ENCODE data around the gene CELA2B.
"Not testable (repeated sequence)": the region's sequence is repeated elsewhere in the genome, so short reads cannot be mapped to it uniquely, and the experiment has no call there.

The CELA2B gene

GRCh38 chr1:15445390-15446122 is 30.3 kb upstream of the CELA2B start:
- no peak for DNase-seq

GRCh38 chr1:15446212-15446611 is 29.7 kb upstream of the CELA2B start:
- DNase-seq, result no peak

GRCh38 chr1:15448877-15449462 is 26.9 kb upstream of the CELA2B start:
- no peak for DNase-seq

GRCh38 chr1:15449567-15449966 is 26.3 kb upstream of the CELA2B start:
- no peak for DNase-seq

- DNase-seq, result no peak
Measured at GRCh38 chr1:15451014-15451722, 24.7 kb upstream of the CELA2B start.

GRCh38 chr1:15452216-15452615 is 23.7 kb upstream of the CELA2B start:
- no peak for DNase-seq

GRCh38 chr1:15452866-15453571 is 22.9 kb upstream of the CELA2B start:
- DNase-seq, result no peak

GRCh38 chr1:15453734-15454133 is 22.2 kb upstream of the CELA2B start:
- no peak for DNase-seq

- DNase-seq, result no peak
Measured at GRCh38 chr1:15454256-15454655, 21.6 kb upstream of the CELA2B start.

GRCh38 chr1:15455522-15455921 is 20.4 kb upstream of the CELA2B start:
- no peak for DNase-seq

- DNase-seq, result no peak
Measured at GRCh38 chr1:15456313-15456954, 19.5 kb upstream of the CELA2B start, which contains the start of gene CELA2A. TSS of gene CELA2A (plus strand) at chr1:15456732. CDS start at chr1:15456754, 22 bp downstream.

GRCh38 chr1:15457585-15457984 is 18.3 kb upstream of the CELA2B start:
- no peak for DNase-seq

GRCh38 chr1:15458388-15458787 is 17.5 kb upstream of the CELA2B start:
- not testable (repeated sequence) for DNase-seq

GRCh38 chr1:15459771-15460707 is 15.9 kb upstream of the CELA2B start:
- DNase-seq, result peak in 1 of 3 experiments; percentile 29

- no peak for DNase-seq
Measured at GRCh38 chr1:15460708-15461095, 15.2 kb upstream of the CELA2B start.

- peak; percentile 28 to 64 (median 42) for DNase-seq
Measured at GRCh38 chr1:15463064-15463800, 12.7 kb upstream of the CELA2B start.

- not testable (repeated sequence) for DNase-seq
Measured at GRCh38 chr1:15463926-15464322, 12.0 kb upstream of the CELA2B start.

GRCh38 chr1:15465674-15466073 is 10.2 kb upstream of the CELA2B start:
- DNase-seq, result no peak

GRCh38 chr1:15466955-15467625 is 8.8 kb upstream of the CELA2B start:
- not testable (repeated sequence) for DNase-seq

- DNase-seq, result peak in 1 of 3 experiments; percentile 3
Measured at GRCh38 chr1:15468145-15468544, 7.8 kb upstream of the CELA2B start.
